ENCODE data around the gene FGD3.

DNA sequence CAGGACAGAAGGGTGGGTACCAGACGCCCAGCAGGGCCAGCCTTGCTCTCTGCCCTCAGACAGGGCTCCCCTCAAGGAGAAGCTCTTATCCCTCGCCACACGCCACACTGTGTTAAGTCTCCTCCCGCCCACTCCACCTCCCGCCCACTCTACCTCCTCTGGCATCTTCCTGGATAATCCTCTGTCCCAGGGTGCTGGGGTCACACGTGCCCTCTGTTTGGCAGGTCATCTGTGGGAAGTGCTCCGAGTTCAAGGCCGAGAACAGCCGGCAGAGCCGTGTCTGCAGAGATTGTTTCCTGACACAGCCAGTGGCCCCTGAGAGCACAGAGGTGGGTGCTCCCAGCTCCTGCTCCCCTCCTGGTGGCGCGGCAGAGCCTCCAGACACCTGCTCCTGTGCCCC, 85.2 kb downstream of the FGD3 start:
- TF ChIP-seq RAD51 (IDR thresholded peaks at IDR 0.05; ENCODE audit: borderline replicate concordance, low read depth) (no peak), KLF13 (tag; IDR thresholded peaks at IDR 0.05; ENCODE audit: borderline replicate concordance, low read depth) (no peak), MECOM (CRISPR knock-in tag; IDR thresholded peaks at IDR 0.05) (no peak), EZH2 (IDR thresholded peaks at IDR 0.05; ENCODE audit: borderline replicate concordance, low read depth, low read length) (no peak), TAF1 (IDR thresholded peaks at IDR 0.05; ENCODE audit: control insufficient read depth, extremely low read depth, insufficient read depth, low read length, severe bottlenecking) (no peak), CCNT2 (IDR thresholded peaks at IDR 0.05; ENCODE audit: borderline replicate concordance, extremely low read depth, insufficient read length, low read depth, low read length) (no peak), CBX3 (IDR thresholded peaks at IDR 0.05; ENCODE audit: borderline replicate concordance in 1 of 2, low read length in 2 of 2) (no peak)
- TF ChIP-seq, protein P1, sequence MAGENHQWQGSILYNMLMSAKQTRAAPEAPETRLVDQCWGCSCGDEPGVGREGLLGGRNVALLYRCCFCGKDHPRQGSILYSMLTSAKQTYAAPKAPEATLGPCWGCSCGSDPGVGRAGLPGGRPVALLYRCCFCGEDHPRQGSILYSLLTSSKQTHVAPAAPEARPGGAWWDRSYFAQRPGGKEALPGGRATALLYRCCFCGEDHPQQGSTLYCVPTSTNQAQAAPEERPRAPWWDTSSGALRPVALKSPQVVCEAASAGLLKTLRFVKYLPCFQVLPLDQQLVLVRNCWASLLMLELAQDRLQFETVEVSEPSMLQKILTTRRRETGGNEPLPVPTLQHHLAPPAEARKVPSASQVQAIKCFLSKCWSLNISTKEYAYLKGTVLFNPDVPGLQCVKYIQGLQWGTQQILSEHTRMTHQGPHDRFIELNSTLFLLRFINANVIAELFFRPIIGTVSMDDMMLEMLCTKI (IDR thresholded peaks at IDR 0.05; ENCODE audit: partially characterized antibody), result no peak
- TF ChIP-seq, protein P2, sequence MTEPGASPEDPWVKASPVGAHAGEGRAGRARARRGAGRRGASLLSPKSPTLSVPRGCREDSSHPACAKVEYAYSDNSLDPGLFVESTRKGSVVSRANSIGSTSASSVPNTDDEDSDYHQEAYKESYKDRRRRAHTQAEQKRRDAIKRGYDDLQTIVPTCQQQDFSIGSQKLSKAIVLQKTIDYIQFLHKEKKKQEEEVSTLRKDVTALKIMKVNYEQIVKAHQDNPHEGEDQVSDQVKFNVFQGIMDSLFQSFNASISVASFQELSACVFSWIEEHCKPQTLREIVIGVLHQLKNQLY (CRISPR knock-in tag; conservative IDR thresholded peaks at IDR 0.05), result no peak
- TF ChIP-seq, protein P3, sequence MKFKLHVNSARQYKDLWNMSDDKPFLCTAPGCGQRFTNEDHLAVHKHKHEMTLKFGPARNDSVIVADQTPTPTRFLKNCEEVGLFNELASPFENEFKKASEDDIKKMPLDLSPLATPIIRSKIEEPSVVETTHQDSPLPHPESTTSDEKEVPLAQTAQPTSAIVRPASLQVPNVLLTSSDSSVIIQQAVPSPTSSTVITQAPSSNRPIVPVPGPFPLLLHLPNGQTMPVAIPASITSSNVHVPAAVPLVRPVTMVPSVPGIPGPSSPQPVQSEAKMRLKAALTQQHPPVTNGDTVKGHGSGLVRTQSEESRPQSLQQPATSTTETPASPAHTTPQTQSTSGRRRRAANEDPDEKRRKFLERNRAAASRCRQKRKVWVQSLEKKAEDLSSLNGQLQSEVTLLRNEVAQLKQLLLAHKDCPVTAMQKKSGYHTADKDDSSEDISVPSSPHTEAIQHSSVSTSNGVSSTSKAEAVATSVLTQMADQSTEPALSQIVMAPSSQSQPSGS (CRISPR knock-in tag; IDR thresholded peaks at IDR 0.05), result no peak
- TF ChIP-seq, protein P4, sequence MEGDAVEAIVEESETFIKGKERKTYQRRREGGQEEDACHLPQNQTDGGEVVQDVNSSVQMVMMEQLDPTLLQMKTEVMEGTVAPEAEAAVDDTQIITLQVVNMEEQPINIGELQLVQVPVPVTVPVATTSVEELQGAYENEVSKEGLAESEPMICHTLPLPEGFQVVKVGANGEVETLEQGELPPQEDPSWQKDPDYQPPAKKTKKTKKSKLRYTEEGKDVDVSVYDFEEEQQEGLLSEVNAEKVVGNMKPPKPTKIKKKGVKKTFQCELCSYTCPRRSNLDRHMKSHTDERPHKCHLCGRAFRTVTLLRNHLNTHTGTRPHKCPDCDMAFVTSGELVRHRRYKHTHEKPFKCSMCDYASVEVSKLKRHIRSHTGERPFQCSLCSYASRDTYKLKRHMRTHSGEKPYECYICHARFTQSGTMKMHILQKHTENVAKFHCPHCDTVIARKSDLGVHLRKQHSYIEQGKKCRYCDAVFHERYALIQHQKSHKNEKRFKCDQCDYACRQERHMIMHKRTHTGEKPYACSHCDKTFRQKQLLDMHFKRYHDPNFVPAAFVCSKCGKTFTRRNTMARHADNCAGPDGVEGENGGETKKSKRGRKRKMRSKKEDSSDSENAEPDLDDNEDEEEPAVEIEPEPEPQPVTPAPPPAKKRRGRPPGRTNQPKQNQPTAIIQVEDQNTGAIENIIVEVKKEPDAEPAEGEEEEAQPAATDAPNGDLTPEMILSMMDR (IDR thresholded peaks at IDR 0.05 in 2 of 3, conservative IDR thresholded peaks at IDR 0.05 in 1 of 3; ENCODE audit: insufficient read depth in 2 of 3, low read depth in 1 of 3, low read length in 3 of 3), result no peak
- TF ChIP-seq, protein P5, sequence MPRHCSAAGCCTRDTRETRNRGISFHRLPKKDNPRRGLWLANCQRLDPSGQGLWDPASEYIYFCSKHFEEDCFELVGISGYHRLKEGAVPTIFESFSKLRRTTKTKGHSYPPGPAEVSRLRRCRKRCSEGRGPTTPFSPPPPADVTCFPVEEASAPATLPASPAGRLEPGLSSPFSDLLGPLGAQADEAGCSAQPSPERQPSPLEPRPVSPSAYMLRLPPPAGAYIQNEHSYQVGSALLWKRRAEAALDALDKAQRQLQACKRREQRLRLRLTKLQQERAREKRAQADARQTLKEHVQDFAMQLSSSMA (CRISPR knock-in tag; IDR thresholded peaks at IDR 0.05), result no peak
- TF ChIP-seq, protein P6, sequence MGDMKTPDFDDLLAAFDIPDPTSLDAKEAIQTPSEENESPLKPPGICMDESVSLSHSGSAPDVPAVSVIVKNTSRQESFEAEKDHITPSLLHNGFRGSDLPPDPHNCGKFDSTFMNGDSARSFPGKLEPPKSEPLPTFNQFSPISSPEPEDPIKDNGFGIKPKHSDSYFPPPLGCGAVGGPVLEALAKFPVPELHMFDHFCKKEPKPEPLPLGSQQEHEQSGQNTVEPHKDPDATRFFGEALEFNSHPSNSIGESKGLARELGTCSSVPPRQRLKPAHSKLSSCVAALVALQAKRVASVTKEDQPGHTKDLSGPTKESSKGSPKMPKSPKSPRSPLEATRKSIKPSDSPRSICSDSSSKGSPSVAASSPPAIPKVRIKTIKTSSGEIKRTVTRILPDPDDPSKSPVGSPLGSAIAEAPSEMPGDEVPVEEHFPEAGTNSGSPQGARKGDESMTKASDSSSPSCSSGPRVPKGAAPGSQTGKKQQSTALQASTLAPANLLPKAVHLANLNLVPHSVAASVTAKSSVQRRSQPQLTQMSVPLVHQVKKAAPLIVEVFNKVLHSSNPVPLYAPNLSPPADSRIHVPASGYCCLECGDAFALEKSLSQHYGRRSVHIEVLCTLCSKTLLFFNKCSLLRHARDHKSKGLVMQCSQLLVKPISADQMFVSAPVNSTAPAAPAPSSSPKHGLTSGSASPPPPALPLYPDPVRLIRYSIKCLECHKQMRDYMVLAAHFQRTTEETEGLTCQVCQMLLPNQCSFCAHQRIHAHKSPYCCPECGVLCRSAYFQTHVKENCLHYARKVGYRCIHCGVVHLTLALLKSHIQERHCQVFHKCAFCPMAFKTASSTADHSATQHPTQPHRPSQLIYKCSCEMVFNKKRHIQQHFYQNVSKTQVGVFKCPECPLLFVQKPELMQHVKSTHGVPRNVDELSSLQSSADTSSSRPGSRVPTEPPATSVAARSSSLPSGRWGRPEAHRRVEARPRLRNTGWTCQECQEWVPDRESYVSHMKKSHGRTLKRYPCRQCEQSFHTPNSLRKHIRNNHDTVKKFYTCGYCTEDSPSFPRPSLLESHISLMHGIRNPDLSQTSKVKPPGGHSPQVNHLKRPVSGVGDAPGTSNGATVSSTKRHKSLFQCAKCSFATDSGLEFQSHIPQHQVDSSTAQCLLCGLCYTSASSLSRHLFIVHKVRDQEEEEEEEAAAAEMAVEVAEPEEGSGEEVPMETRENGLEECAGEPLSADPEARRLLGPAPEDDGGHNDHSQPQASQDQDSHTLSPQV (IDR thresholded peaks at IDR 0.05), result no peak

All from K562 (cell line).